ENCODE data around the gene ACTG2.

DNA sequence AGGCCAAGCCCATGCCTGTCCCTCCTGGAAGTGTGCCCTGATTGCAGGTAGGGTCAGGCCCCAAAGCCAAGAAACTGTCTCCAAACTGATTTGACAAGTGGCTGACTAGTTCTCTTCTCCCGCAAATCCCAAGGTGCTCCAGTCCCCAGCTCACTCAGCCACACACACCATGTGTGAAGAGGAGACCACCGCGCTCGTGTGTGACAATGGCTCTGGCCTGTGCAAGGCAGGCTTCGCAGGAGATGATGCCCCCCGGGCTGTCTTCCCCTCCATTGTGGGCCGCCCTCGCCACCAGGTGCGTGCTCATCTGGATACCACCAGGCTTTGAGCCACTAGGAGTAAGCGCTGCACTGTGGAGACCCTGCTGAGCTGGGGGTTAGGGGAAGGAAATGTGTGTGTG, 8.3 kb downstream of the ACTG2 start:
- TF ChIP-seq, protein P1, sequence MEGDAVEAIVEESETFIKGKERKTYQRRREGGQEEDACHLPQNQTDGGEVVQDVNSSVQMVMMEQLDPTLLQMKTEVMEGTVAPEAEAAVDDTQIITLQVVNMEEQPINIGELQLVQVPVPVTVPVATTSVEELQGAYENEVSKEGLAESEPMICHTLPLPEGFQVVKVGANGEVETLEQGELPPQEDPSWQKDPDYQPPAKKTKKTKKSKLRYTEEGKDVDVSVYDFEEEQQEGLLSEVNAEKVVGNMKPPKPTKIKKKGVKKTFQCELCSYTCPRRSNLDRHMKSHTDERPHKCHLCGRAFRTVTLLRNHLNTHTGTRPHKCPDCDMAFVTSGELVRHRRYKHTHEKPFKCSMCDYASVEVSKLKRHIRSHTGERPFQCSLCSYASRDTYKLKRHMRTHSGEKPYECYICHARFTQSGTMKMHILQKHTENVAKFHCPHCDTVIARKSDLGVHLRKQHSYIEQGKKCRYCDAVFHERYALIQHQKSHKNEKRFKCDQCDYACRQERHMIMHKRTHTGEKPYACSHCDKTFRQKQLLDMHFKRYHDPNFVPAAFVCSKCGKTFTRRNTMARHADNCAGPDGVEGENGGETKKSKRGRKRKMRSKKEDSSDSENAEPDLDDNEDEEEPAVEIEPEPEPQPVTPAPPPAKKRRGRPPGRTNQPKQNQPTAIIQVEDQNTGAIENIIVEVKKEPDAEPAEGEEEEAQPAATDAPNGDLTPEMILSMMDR (conservative IDR thresholded peaks at IDR 0.05; ENCODE audit: low read depth, low read length) = no peak
- no peak for TF ChIP-seq EZH2 (IDR thresholded peaks at IDR 0.05; ENCODE audit: borderline replicate concordance, low read depth, low read length, poor library complexity, severe bottlenecking)
